HUES6 (cell line): ENCODE results near the gene FOXO3.

Experiments
- H3K27ac ChIP-seq: 2 replicates; pipeline ENCODE4 v1.7.0; 2013; ENCODE audit warnings: low read depth, mild to moderate bottlenecking, low read length, inconsistent platforms
- H3K27me3 ChIP-seq: 2 replicates; pipeline ENCODE4 v1.6.1; 2013; ENCODE audit warnings: low read length; ENCODE audit not compliant: control insufficient read depth, insufficient read depth
- H3K36me3 ChIP-seq: 2 replicates; pipeline ENCODE4 v1.6.1; 2013; ENCODE audit warnings: low read length; ENCODE audit not compliant: control insufficient read depth, insufficient read depth
- H3K4me1 ChIP-seq: 2 replicates; pipeline ENCODE4 v1.6.1; 2013; ENCODE audit warnings: low read length; ENCODE audit not compliant: control insufficient read depth, insufficient read depth
- H3K4me3 ChIP-seq: 2 replicates; pipeline ENCODE4 v1.5.1; 2013; ENCODE audit warnings: low read depth, low read length
- H3K9ac ChIP-seq: one replicate; pipeline ENCODE4 v1.6.1; 2013; ENCODE audit warnings: mild to moderate bottlenecking, low read length
- H3K9me3 ChIP-seq: 2 replicates; pipeline ENCODE4 v1.6.1; 2013; ENCODE audit warnings: low read depth, low read length; ENCODE audit not compliant: control insufficient read depth, insufficient read depth

FOXO3 gene

GRCh38 chr6:108587258-108588059 lies 26.7 kb downstream of the FOXO3 start:
- Histone ChIP-seq H3K4me3 (no peak overlapping the region), H3K27ac (no peak overlapping the region), H3K36me3 (no peaks in the 10 kb centered on the region), H3K9ac (no peak overlapping the region), H3K27me3 (no peaks in the 10 kb centered on the region), H3K9me3 (no peaks in the 10 kb centered on the region), H3K4me1 (peaks cover 38% of the 10 kb centered on the region)

DNA sequence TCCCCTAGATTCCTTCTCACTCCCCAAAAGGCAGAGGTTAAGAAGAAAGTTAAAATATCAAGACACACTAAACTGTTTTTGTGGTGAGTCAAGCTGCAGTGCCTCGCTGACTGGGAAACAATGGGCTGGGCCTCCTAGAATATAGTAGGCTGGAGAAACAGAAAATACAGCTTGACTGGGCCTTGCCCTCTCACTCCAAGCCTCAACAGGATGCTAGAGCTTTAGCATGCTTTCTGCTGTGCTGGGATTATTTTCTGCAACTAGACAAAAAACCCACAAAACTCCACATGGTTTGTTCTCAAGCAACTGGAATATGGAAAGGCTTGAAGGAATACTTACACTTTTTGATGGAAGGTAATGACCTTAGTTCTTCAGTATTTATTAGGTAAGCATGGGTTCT lies 27.9 kb downstream of the FOXO3 start:
- peaks cover 32% of the 10 kb centered on the region for H3K4me1 ChIP-seq
- no peak overlapping the region for H3K9ac ChIP-seq
- H3K27ac ChIP-seq: 0 out of 2 replicates have a peak overlapping the region, but pooled peaks have one; percentile 16
- H3K9me3 ChIP-seq: no peaks in the 10 kb centered on the region
- no peaks in the 10 kb centered on the region for H3K27me3 ChIP-seq
- H3K4me3 ChIP-seq: no peak overlapping the region
- no peaks in the 10 kb centered on the region for H3K36me3 ChIP-seq

DNA sequence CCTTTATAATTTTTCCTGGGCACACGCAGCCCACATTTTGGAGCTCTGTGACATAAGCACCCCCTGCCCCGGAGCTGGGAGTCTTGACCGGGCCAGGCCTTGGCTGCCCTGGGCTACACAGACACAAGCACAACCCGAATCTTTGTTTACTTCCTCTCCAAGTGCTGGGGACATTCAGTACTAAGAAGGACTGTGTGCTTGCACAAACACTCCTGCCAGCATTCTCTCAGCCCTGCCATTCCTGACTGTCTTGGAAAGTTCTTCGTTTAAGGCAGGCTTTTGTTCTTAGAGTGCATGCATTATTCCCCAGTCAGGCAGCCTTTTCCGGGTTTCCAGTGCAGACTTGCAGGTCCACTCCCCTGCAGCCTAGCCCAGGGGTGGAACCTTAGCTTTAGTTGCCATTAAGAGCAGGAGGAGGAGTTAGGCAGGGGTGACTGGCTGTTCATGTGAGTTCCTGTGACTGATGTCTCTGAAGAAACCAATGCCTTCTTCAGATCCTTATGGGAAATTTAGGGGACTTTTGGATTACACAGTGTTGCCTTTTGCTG lies 28.6 kb downstream of the FOXO3 start:
- no peaks in the 10 kb centered on the region for H3K27me3 ChIP-seq
- H3K36me3 ChIP-seq: no peaks in the 10 kb centered on the region
- H3K4me1 ChIP-seq: peaks cover 35% of the 10 kb centered on the region
- no peak overlapping the region for H3K9ac ChIP-seq
- no peaks in the 10 kb centered on the region for H3K9me3 ChIP-seq
- no peak overlapping the region; the same call in 1 of the 2 replicates for H3K4me3 ChIP-seq
- peak overlapping the region; percentile 16; the same call in 1 of the 2 replicates for H3K27ac ChIP-seq

GRCh38 chr6:108591040-108591816 lies 30.5 kb downstream of the FOXO3 start:
- no peaks in the 10 kb centered on the region for H3K27me3 ChIP-seq
- H3K27ac ChIP-seq: no peak overlapping the region
- no peaks in the 10 kb centered on the region for H3K36me3 ChIP-seq
- H3K9ac ChIP-seq: no peak overlapping the region
- peaks cover 40% of the 10 kb centered on the region for H3K4me1 ChIP-seq
- H3K4me3 ChIP-seq: no peak overlapping the region
- no peaks in the 10 kb centered on the region for H3K9me3 ChIP-seq

GRCh38 chr6:108592371-108593337 lies 31.9 kb downstream of the FOXO3 start:
- H3K27me3 ChIP-seq: no peaks in the 10 kb centered on the region
- H3K9ac ChIP-seq: no peak overlapping the region
- no peaks in the 10 kb centered on the region for H3K36me3 ChIP-seq
- no peaks in the 10 kb centered on the region for H3K9me3 ChIP-seq
- no peak overlapping the region for H3K4me3 ChIP-seq
- H3K4me1 ChIP-seq: peaks cover 32% of the 10 kb centered on the region
- no peak overlapping the region for H3K27ac ChIP-seq

- no peaks in the 10 kb centered on the region for H3K36me3 ChIP-seq
- H3K4me3 ChIP-seq: no peak overlapping the region
- H3K9me3 ChIP-seq: no peaks in the 10 kb centered on the region
- no peaks in the 10 kb centered on the region for H3K27me3 ChIP-seq
- no peak overlapping the region for H3K27ac ChIP-seq
- H3K4me1 ChIP-seq: peaks cover 17% of the 10 kb centered on the region
- H3K9ac ChIP-seq: no peak overlapping the region
Measured at GRCh38 chr6:108594151-108594550, 33.4 kb downstream of the FOXO3 start.

DNA sequence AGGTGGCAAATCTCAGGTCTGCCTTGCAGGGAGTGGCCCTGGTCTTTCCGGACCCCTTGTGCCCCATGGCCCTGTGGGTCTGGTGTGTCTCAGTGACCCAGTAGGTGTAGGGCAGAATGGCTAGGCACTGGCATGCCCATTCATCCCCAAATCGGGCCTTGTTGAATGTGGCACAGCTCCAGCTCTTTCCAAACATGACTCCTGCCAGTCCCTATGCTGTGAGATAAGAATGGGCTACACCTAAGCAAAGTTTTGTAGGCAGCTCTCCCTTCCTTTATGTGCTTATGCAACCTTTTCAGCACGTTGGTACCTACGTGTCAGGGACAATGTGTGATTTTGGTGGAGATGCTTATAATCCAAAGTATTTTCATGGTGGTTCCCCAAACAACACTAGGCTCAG lies 33.9 kb downstream of the FOXO3 start:
- Histone ChIP-seq H3K27ac (no peak overlapping the region), H3K4me1 (peaks cover 13% of the 10 kb centered on the region), H3K9ac (no peak overlapping the region)

DNA sequence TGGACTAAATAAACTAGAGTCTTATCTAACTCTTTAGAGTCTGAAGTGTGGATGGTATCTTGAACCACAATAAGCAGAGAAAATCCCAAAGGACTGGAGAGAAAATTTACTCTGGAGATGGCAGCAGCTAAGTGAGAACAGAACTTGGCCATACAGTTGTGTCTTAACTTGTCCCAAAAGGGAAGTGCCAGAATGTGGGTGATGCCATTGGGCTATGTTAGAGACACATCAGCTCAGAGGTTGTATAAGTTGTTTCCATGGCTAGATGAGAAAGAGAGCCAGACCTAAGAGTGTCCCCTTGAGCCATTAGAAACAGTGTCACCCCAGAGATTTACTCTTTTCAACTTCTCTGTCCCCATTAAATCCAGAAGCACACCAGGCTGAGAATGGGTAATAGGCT lies 36.2 kb downstream of the FOXO3 start:
- no peaks in the 10 kb centered on the region for H3K36me3 ChIP-seq
- H3K27me3 ChIP-seq: no peaks in the 10 kb centered on the region
- no peaks in the 10 kb centered on the region for H3K9me3 ChIP-seq
- no peak overlapping the region for H3K4me3 ChIP-seq
- H3K4me1 ChIP-seq: peaks cover 8% of the 10 kb centered on the region
- no peak overlapping the region for H3K9ac ChIP-seq
- H3K27ac ChIP-seq: no peak overlapping the region

More for the DNA sequence above, 33.9 kb downstream of the FOXO3 start:
- Histone ChIP-seq H3K36me3 (no peaks in the 10 kb centered on the region), H3K4me3 (no peak overlapping the region), H3K9me3 (no peaks in the 10 kb centered on the region), H3K27me3 (no peaks in the 10 kb centered on the region)

DNA sequence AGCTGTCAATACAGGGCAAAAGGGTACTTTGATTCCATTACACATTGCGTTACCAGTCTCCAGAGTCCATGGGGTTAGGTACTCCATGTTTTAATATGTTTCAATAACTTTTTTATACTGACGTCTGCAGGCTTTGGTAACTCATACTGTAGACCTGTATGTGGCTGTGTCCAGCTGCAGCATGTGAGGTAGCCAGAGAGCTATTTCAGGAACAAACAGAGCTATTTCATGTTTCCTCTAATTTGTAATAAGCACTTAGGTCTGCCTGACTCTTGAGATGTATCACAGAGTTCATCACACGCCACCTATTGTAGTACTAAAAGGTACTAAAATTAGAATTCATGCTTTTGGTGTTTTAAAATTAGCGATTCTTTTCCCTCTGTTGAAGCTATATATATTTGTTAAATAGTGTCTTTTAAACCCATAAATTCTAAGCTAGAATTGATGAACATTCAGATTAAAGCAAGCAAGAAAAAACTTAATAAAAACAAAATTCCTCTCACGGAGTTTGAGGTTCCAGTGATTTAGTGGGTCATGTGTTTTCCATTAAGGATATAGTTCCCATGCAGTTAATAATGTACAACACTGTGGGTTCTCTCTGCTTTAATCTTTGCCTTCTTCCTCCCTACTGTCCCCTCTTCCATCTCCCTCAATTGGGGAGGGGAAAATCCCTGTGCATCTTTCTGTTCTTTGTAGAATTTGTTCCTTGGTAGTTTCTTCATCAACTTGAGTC lies 37.0 kb downstream of the FOXO3 start:
- Histone ChIP-seq H3K4me1 (peaks cover 8% of the 10 kb centered on the region), H3K4me3 (no peak overlapping the region), H3K27ac (no peak overlapping the region), H3K9ac (no peak overlapping the region), H3K36me3 (no peaks in the 10 kb centered on the region), H3K9me3 (no peaks in the 10 kb centered on the region), H3K27me3 (no peaks in the 10 kb centered on the region)

GRCh38 chr6:108598305-108598863 lies 37.7 kb downstream of the FOXO3 start:
- Histone ChIP-seq H3K4me3 (no peak overlapping the region), H3K9me3 (no peaks in the 10 kb centered on the region), H3K27me3 (no peaks in the 10 kb centered on the region), H3K9ac (no peak overlapping the region), H3K36me3 (no peaks in the 10 kb centered on the region), H3K27ac (no peak overlapping the region), H3K4me1 (peaks cover 8% of the 10 kb centered on the region)
